Testis (tissue), 3 donors: ENCODE data around the gene CTNNA2. TPM values are rescaled to one million over a fixed set of nuclear protein-coding genes. Genes with fewer than 3 reads are reported as not detected.

Experiments
- DNase-seq: peaks from one replicate; pipeline ENCODE4 v3.0.0-alpha.2; 2019
- H3K27ac ChIP-seq, 2 donors: fragments of 200-600 bp; sonication (generic); one replicate each; pipeline ENCODE4 v1.5.1; 2019
- H3K27me3 ChIP-seq: fragments of 200-600 bp; sonication (generic); one replicate; pipeline ENCODE4 v1.5.1; 2019
- H3K36me3 ChIP-seq: fragments of 200-600 bp; sonication (generic); one replicate; pipeline ENCODE4 v1.5.1; 2017; ENCODE audit warnings: low read depth; ENCODE audit errors: missing control alignments
- H3K4me1 ChIP-seq: fragments of 200-600 bp; sonication (generic); one replicate; pipeline ENCODE4 v1.5.1; 2019
- H3K4me3 ChIP-seq, 2 donors: fragments of 200-600 bp; sonication (generic); one replicate each; pipeline ENCODE4 v1.5.1; 2017 to 2019
- H3K9me3 ChIP-seq: fragments of 200-600 bp; sonication (generic); one replicate; pipeline ENCODE4 v1.5.1; 2017
- CTCF ChIP-seq, 3 experiments: fragments of 450-650 bp in 2 of 3; fragments of 200-600 bp in 1 of 3; sonication (generic) in 1 of 3; IDR thresholded peaks; one replicate each; pipeline ENCODE4 v1.5.1; 2016 to 2019; ENCODE audit warnings: antibody characterized with exemption in 3 of 3, mild to moderate bottlenecking in 2 of 3, moderate library complexity in 1 of 3
- POLR2A ChIP-seq: fragments of 450-650 bp; IDR thresholded peaks from one replicate; pipeline ENCODE4 v1.6.1; 2017; ENCODE audit warnings: antibody characterized with exemption, mild to moderate bottlenecking, moderate library complexity
- WGBS, 2 donors: methylation state at CpG; one replicate each; pipeline ENCODE4 v1.1.5; 2018; 5-methylcytosine and 5-hydroxymethylcytosine counted together
- intact Hi-C: fragments of 100-400 bp; cut with DNase I; formaldehyde crosslinking; loops from one replicate; pipeline ENCODE4 v1.15.1; 2023; ENCODE audit warnings: low total_unique reads
- polyA plus RNA-seq: library from polyadenylated mRNA; stranded (reverse); fragments of 350-450 nt; fragmentation: Illumina TruSeq; extraction: RNeasy Lipid Tissue Mini Kit (QIAGEN cat#74804); gene quantifications from one replicate; pipeline ENCODE4 v1.2.3, GENCODE V29; 2014; ENCODE audit warnings: low read depth, low replicate concordance; ENCODE audit not compliant: insufficient read depth
- total RNA-seq, 2 donors: library from RNA; depleted of rRNA; stranded (reverse); fragments of >200 nt; gene quantifications; one replicate each; pipeline ENCODE4 v1.2.3, GENCODE V29; 2016

CTNNA2 gene
- total and polyA plus RNA-seq, 3 donors from 2014 or later = 36.8 to 44.5 (median 43.4) TPM

- Histone ChIP-seq H3K36me3 (no peaks in the 10 kb centered on the region), H3K4me3 (no peak overlapping the region), H3K4me1 (no peaks in the 10 kb centered on the region), H3K27ac (no peak overlapping the region), H3K27me3 (no peaks in the 10 kb centered on the region), H3K9me3 (no peaks in the 10 kb centered on the region)
- WGBS, 2 donors = 80 to 95% methylated on average over 1 of the region's 1 CpG
- intact Hi-C loops = no loop called here
- TF ChIP-seq CTCF (IDR thresholded peaks at IDR 0.05) = no peak
- no peak for TF ChIP-seq POLR2A
- no peak for DNase-seq
Measured at GRCh38 chr2:80354858-80355257, 842.0 kb downstream of the CTNNA2 start.

- TF ChIP-seq POLR2A (no peak), CTCF (IDR thresholded peaks at IDR 0.05) (no peak)
- H3K9me3 ChIP-seq = no peaks in the 10 kb centered on the region
- no peak for DNase-seq
- intact Hi-C loops = no loop called here
- no peak overlapping the region for H3K4me3 ChIP-seq
- H3K36me3 ChIP-seq = no peaks in the 10 kb centered on the region
- no peaks in the 10 kb centered on the region for H3K27me3 ChIP-seq
- H3K4me1 ChIP-seq = no peaks in the 10 kb centered on the region
- H3K27ac ChIP-seq = no peak overlapping the region
Measured at GRCh38 chr2:80361904-80362303, 849.1 kb downstream of the CTNNA2 start.

- Histone ChIP-seq H3K4me1 (no peaks in the 10 kb centered on the region), H3K9me3 (no peaks in the 10 kb centered on the region), H3K27me3 (no peaks in the 10 kb centered on the region), H3K36me3 (no peaks in the 10 kb centered on the region), H3K27ac (no peak overlapping the region), H3K4me3 (no peak overlapping the region)
- TF ChIP-seq CTCF (IDR thresholded peaks at IDR 0.05) (no peak), POLR2A (no peak)
- DNase-seq = no peak
- intact Hi-C loops = no loop called here
- 78 to 82% methylated on average over 5 of the region's 5 CpGs for WGBS, 2 donors
Measured at GRCh38 chr2:80363330-80363729, 850.5 kb downstream of the CTNNA2 start.

- H3K4me3 ChIP-seq = no peak overlapping the region
- TF ChIP-seq POLR2A = no peak
- no peak for TF ChIP-seq CTCF (IDR thresholded peaks at IDR 0.05)
- H3K36me3 ChIP-seq = no peaks in the 10 kb centered on the region
- H3K9me3 ChIP-seq = no peaks in the 10 kb centered on the region
- H3K4me1 ChIP-seq = no peaks in the 10 kb centered on the region
- no peak overlapping the region for H3K27ac ChIP-seq
- 36 to 37% methylated on average over 7 of the region's 7 CpGs for WGBS, 2 donors
- intact Hi-C loops = no loop called here
- H3K27me3 ChIP-seq = no peaks in the 10 kb centered on the region
- DNase-seq = no peak
Measured at GRCh38 chr2:80363791-80364349, 851.0 kb downstream of the CTNNA2 start.

- WGBS, 2 donors = 69 to 78% methylated on average over 6 of the region's 6 CpGs
- no peaks in the 10 kb centered on the region for H3K4me1 ChIP-seq
- no peaks in the 10 kb centered on the region for H3K36me3 ChIP-seq
- no peak overlapping the region for H3K4me3 ChIP-seq
- no peaks in the 10 kb centered on the region for H3K27me3 ChIP-seq
- TF ChIP-seq POLR2A = no peak
- no peak for TF ChIP-seq CTCF (IDR thresholded peaks at IDR 0.05)
- DNase-seq = no peak
- H3K27ac ChIP-seq = no peak overlapping the region
- H3K9me3 ChIP-seq = no peaks in the 10 kb centered on the region
- intact Hi-C loops = no loop called here
Measured at GRCh38 chr2:80364524-80365212, 851.8 kb downstream of the CTNNA2 start.
